Measurements from ENCODE around the gene ZC2HC1C. TPM values are rescaled to one million over a fixed set of nuclear protein-coding genes. Genes with fewer than 3 reads are reported as not detected.
A peak's percentile ranks its signal among the peaks of the same experiment; 100 is the strongest.

Gene ZC2HC1C
- polyA plus RNA-seq, 2 of the 4 experiments (the other 2 are of a cell fraction), result 2.7 to 3.9 TPM

- FAIRE-seq (peak; percentile 54), DNase-seq (ENCODE audit: low read depth in 1 of 2, low spot score in 1 of 2) (peak; percentile 53 to 59), ATAC-seq (peak; percentile 90 to 91)
- no peak overlapping the region for H3K27ac ChIP-seq
- H3K9me3 ChIP-seq, result no peaks in the 10 kb centered on the region
- POLR2A ChIA-PET, result no interaction called here
- no peaks in the 10 kb centered on the region for H3K4me1 ChIP-seq
- CTCF ChIA-PET, result interaction anchor here (1.1 to 4.6 kb wide), 9 partner anchors 9 to 162 kb away, joined by 3 to 25 read pairs (median 3); no protein-coding TSS in a partner anchor
- TF ChIP-seq JUNB (IDR thresholded peaks at IDR 0.05), result no peak
- TF ChIP-seq JUN (IDR thresholded peaks at IDR 0.05), result no peak
- TF ChIP-seq SREBF2 (IDR thresholded peaks at IDR 0.05), result no peak
- TF ChIP-seq RCOR1 (IDR thresholded peaks at IDR 0.05; ENCODE audit: low read depth, low read length), result no peak
- no peak for TF ChIP-seq HEYL (CRISPR knock-in tag; IDR thresholded peaks at IDR 0.05)
- no peak for TF ChIP-seq RNF2 (IDR thresholded peaks at IDR 0.05; ENCODE audit: borderline replicate concordance, low read depth)
- no peak for TF ChIP-seq FOXS1 (CRISPR knock-in tag; IDR thresholded peaks at IDR 0.05)
- TF ChIP-seq RAD21 (conservative IDR thresholded peaks at IDR 0.05 in 1 of 2, IDR thresholded peaks at IDR 0.05 in 1 of 2), result peak in 1 of 2 experiments; percentile 36; a peak in 2 of 5 replicates
- TF ChIP-seq ZSCAN20 (CRISPR knock-in tag; IDR thresholded peaks at IDR 0.05), result no peak
- TF ChIP-seq ELK1 (IDR thresholded peaks at IDR 0.05; ENCODE audit: low read depth, low read length), result no peak
- no peak for TF ChIP-seq ZC3H11A (IDR thresholded peaks at IDR 0.05)
- TF ChIP-seq RARB (CRISPR knock-in tag; IDR thresholded peaks at IDR 0.05), result no peak
- no peak for TF ChIP-seq NPAS2 (CRISPR knock-in tag; IDR thresholded peaks at IDR 0.05; ENCODE audit: borderline replicate concordance)
- no peak for TF ChIP-seq CHD2 (IDR thresholded peaks at IDR 0.05; ENCODE audit: low read length, partially characterized antibody)
- TF ChIP-seq MAFK (IDR thresholded peaks at IDR 0.05; ENCODE audit: partially characterized antibody), result no peak
- TF ChIP-seq HDAC2 (IDR thresholded peaks at IDR 0.05), result no peak
- no peak for TF ChIP-seq CEBPB (IDR thresholded peaks at IDR 0.05)
- peak; percentile 18; the same call in 1 of the 3 replicates for TF ChIP-seq CTCF (IDR thresholded peaks at IDR 0.05)
- H3K4me3 ChIP-seq, result no peak overlapping the region
- WGBS (ENCODE audit: missing lambda C conversion rate), result 85% methylated on average over 8 of the region's 8 CpGs
- no peak overlapping the region for H3K4me2 ChIP-seq
Measured at GRCh38 chr14:75022655-75023054, 46.8 kb upstream of the ZC2HC1C start.

- no peak for DNase-seq (ENCODE audit: low read depth in 1 of 2, low spot score in 1 of 2)
- Histone ChIP-seq H3K4me2 (no peak overlapping the region), H3K9me3 (no peaks in the 10 kb centered on the region), H3K4me1 (no peaks in the 10 kb centered on the region), H3K27ac (no peak overlapping the region), H3K4me3 (no peak overlapping the region)
- CTCF ChIA-PET, result interaction anchor here (1.1 to 4.6 kb wide), 8 partner anchors 9 to 162 kb away, joined by 3 to 25 read pairs (median 4); no protein-coding TSS in a partner anchor
- no peak for TF ChIP-seq MYC (IDR thresholded peaks at IDR 0.05; ENCODE audit: borderline replicate concordance, low read length)
- no peak for TF ChIP-seq ZNF302 (CRISPR knock-in tag; IDR thresholded peaks at IDR 0.05)
- no peak for TF ChIP-seq NFE2L2 (conservative IDR thresholded peaks at IDR 0.05; ENCODE audit: low read length)
- TF ChIP-seq TFCP2L1 (CRISPR knock-in tag; IDR thresholded peaks at IDR 0.05), result no peak
- no peak for TF ChIP-seq CBX8 (IDR thresholded peaks at IDR 0.05)
- no peak for TF ChIP-seq ZSCAN20 (CRISPR knock-in tag; IDR thresholded peaks at IDR 0.05)
- no peak for TF ChIP-seq MAFK (IDR thresholded peaks at IDR 0.05; ENCODE audit: partially characterized antibody)
- no peak for TF ChIP-seq NR3C1 (IDR thresholded peaks at IDR 0.05)
- no peak for TF ChIP-seq NPAS2 (CRISPR knock-in tag; IDR thresholded peaks at IDR 0.05; ENCODE audit: borderline replicate concordance)
- TF ChIP-seq MAZ (IDR thresholded peaks at IDR 0.05; ENCODE audit: borderline replicate concordance, low read depth, low read length), result no peak
- no peak for TF ChIP-seq CHD4 (IDR thresholded peaks at IDR 0.05; ENCODE audit: borderline replicate concordance)
- no peak for TF ChIP-seq BHLHE40 (IDR thresholded peaks at IDR 0.05; ENCODE audit: low read depth, low read length)
- TF ChIP-seq KDM1A (IDR thresholded peaks at IDR 0.05; ENCODE audit: low read depth), result no peak
- no peak for ATAC-seq
- POLR2A ChIA-PET, result no interaction called here
- no peak for FAIRE-seq
- WGBS (ENCODE audit: missing lambda C conversion rate), result 82% methylated on average over 1 of the region's 1 CpG
Measured at GRCh38 chr14:75023108-75023507, 46.3 kb upstream of the ZC2HC1C start.
